ENCODE data around the gene TRIM25.

DNA sequence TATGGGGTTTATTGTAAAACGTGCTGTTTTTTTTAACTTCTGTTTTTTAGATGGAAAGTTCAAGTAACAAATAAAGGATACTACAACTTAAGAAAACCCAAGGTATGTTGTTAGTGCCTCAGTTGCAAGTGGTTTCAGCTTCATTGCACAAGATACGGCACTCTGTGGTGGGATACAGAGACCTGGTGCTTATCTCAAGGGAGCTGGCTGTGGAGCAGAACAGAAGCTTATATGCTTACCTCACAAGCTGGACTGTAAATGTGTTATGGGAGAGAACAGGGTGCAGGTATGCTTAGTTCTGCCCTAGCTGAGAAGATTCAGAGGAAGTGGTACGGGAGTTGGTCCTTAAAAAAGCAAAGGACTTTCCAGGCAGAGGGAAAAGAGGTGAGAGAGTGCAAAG is 64.7 kb downstream of the TRIM25 start:
- no peak for TF ChIP-seq SRF (IDR thresholded peaks at IDR 0.05; ENCODE audit: low read depth, low read length)
- no peak for TF ChIP-seq CTCF (IDR thresholded peaks at IDR 0.05; ENCODE audit: control extremely low read depth in 1 of 3, insufficient read depth in 1 of 3, low read depth in 1 of 3, low read length in 3 of 3)
- TF ChIP-seq POLR2A (IDR thresholded peaks at IDR 0.05; ENCODE audit: control extremely low read depth in 1 of 2, low read depth in 2 of 2, low read length in 2 of 2): no peak
- no peak for TF ChIP-seq CHD2 (IDR thresholded peaks at IDR 0.05; ENCODE audit: low read length)

Measured in H1 (cell line).